Liver (tissue), 3 donors: ENCODE measurements around the gene BET1.

Experiments
- CTCF ChIP-seq: fragments of 150-350 bp; IDR thresholded peaks from 2 replicates; pipeline ENCODE4 v1.5.1; 2017; ENCODE audit warnings: improper control_type of control experiment, low read depth, low read length; ENCODE audit not compliant: missing input control
- EGR1 ChIP-seq, 2 donors: IDR thresholded peaks; 2 replicates each; pipeline ENCODE4 v1.6.1; 2016 to 2018; ENCODE audit warnings: antibody characterized with exemption in 2 of 2, low read depth in 2 of 2
- FOXA1 ChIP-seq: IDR thresholded peaks from 2 replicates; pipeline ENCODE4 v1.6.1; 2016; ENCODE audit warnings: antibody characterized with exemption
- JUND ChIP-seq, 2 donors: IDR thresholded peaks; 2 replicates each; pipeline ENCODE4 v1.6.1; 2016; ENCODE audit warnings: antibody characterized with exemption in 2 of 2
- MAX ChIP-seq: IDR thresholded peaks from 2 replicates; pipeline ENCODE4 v1.6.1; 2016; ENCODE audit warnings: antibody characterized with exemption
- REST ChIP-seq: IDR thresholded peaks from 2 replicates; pipeline ENCODE4 v1.6.1; 2016; ENCODE audit warnings: antibody characterized with exemption, mild to moderate bottlenecking
- RXRA ChIP-seq, 2 donors: IDR thresholded peaks; 2 replicates each; pipeline ENCODE4 v1.6.1; 2017 to 2018; ENCODE audit warnings: antibody characterized with exemption in 2 of 2, mild to moderate bottlenecking in 1 of 2
- SP1 ChIP-seq: IDR thresholded peaks from 2 replicates; pipeline ENCODE4 v1.6.1; 2018; ENCODE audit warnings: antibody characterized with exemption, mild to moderate bottlenecking
- YY1 ChIP-seq: IDR thresholded peaks from 2 replicates; pipeline ENCODE4 v1.6.1; 2016; ENCODE audit warnings: antibody characterized with exemption, mild to moderate bottlenecking
- TF ChIP-seq, protein P1 (sequence below): IDR thresholded peaks from 2 replicates; pipeline ENCODE4 v1.6.1; 2016; ENCODE audit warnings: antibody characterized with exemption
- donor health status: healthy.
- donor health status: healthy.

- TF ChIP-seq CTCF = no peak
- no peak for TF ChIP-seq JUND (IDR thresholded peaks at IDR 0.05)
- TF ChIP-seq, protein P1, sequence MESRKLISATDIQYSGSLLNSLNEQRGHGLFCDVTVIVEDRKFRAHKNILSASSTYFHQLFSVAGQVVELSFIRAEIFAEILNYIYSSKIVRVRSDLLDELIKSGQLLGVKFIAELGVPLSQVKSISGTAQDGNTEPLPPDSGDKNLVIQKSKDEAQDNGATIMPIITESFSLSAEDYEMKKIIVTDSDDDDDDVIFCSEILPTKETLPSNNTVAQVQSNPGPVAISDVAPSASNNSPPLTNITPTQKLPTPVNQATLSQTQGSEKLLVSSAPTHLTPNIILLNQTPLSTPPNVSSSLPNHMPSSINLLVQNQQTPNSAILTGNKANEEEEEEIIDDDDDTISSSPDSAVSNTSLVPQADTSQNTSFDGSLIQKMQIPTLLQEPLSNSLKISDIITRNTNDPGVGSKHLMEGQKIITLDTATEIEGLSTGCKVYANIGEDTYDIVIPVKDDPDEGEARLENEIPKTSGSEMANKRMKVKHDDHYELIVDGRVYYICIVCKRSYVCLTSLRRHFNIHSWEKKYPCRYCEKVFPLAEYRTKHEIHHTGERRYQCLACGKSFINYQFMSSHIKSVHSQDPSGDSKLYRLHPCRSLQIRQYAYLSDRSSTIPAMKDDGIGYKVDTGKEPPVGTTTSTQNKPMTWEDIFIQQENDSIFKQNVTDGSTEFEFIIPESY = no peak
- no peak for TF ChIP-seq REST
- TF ChIP-seq MAX = no peak
- no peak for TF ChIP-seq SP1
- TF ChIP-seq FOXA1 = no peak
- no peak for TF ChIP-seq EGR1 (IDR thresholded peaks at IDR 0.05; ENCODE audit: low read depth in 2 of 2)
- no peak for TF ChIP-seq YY1
- TF ChIP-seq RXRA (IDR thresholded peaks at IDR 0.05) = no peak
Observed at GRCh38 chr7:94049615-94050014, 45.5 kb upstream of the BET1 start.
